Neuronal stem cell (in vitro differentiated cells): ENCODE data around the gene SORCS3.

ENCODE experiments used
- DNase-seq: peaks from one replicate; pipeline ENCODE4 v3.0.0-alpha.2; 2013; ENCODE audit warnings: low spot score
- H2AFZ ChIP-seq: one replicate; pipeline ENCODE4 v1.6.1; 2013; ENCODE audit warnings: mild to moderate bottlenecking, low read length, inconsistent platforms
- H2AK5ac ChIP-seq: 2 replicates; pipeline ENCODE4 v1.6.1; 2013; ENCODE audit warnings: low read depth, mild to moderate bottlenecking, inconsistent platforms, low read length, moderate library complexity, mixed read lengths
- H2BK120ac ChIP-seq: 2 replicates; pipeline ENCODE4 v1.6.1; 2013; ENCODE audit warnings: low read depth, mild to moderate bottlenecking, inconsistent platforms, low read length, moderate library complexity, mixed read lengths
- H2BK12ac ChIP-seq: one replicate; pipeline ENCODE4 v1.6.1; 2013; ENCODE audit warnings: low read length, inconsistent platforms
- H2BK15ac ChIP-seq: 2 replicates; pipeline ENCODE4 v1.6.1; 2013; ENCODE audit warnings: mild to moderate bottlenecking, low read length, inconsistent platforms, mixed read lengths
- H2BK5ac ChIP-seq: one replicate; pipeline ENCODE4 v1.6.1; 2013; ENCODE audit warnings: inconsistent platforms, mild to moderate bottlenecking, low read length, moderate library complexity
- H3K14ac ChIP-seq: one replicate; pipeline ENCODE4 v1.6.1; 2013; ENCODE audit warnings: low read length, inconsistent platforms
- H3K18ac ChIP-seq: 2 replicates; pipeline ENCODE4 v1.6.1; 2013; ENCODE audit warnings: low read length, inconsistent platforms
- H3K23ac ChIP-seq: 2 replicates; pipeline ENCODE4 v1.6.1; 2013; ENCODE audit warnings: low read depth, mild to moderate bottlenecking, mixed read lengths, low read length, inconsistent platforms; ENCODE audit not compliant: poor library complexity
- H3K27ac ChIP-seq: replicated peaks from 3 replicates; pipeline ENCODE4 v1.5.1; 2013; ENCODE audit warnings: low read length, inconsistent platforms
- H3K27me3 ChIP-seq, 3 experiments: 2 replicates each; pipeline ENCODE4 v1.6.1; 2013; ENCODE audit warnings: low read length in 3 of 3, mild to moderate bottlenecking in 2 of 3, inconsistent platforms in 1 of 3, low read depth in 1 of 3, mixed read lengths in 1 of 3, moderate library complexity in 1 of 3; ENCODE audit not compliant: control insufficient read depth in 3 of 3, insufficient read depth in 3 of 3
- H3K36me3 ChIP-seq, 2 donors: replicated peaks in 1 of 2; 2 replicates each; pipeline ENCODE4 v1.6.1; 2013; ENCODE audit warnings: low read length in 2 of 2; ENCODE audit not compliant: control insufficient read depth in 2 of 2, insufficient read depth in 2 of 2
- H3K4ac ChIP-seq: 2 replicates; pipeline ENCODE4 v1.6.1; 2013; ENCODE audit warnings: inconsistent platforms, mild to moderate bottlenecking, low read length, moderate library complexity
- H3K4me1 ChIP-seq, 2 donors: 1 replicate in 1 of 2; 2 replicates in 1 of 2; pipeline ENCODE4 v1.6.1; 2013; ENCODE audit warnings: low read length in 2 of 2, low read depth in 1 of 2; ENCODE audit not compliant: control insufficient read depth in 2 of 2, insufficient read depth in 1 of 2
- H3K4me2 ChIP-seq: one replicate; pipeline ENCODE4 v1.6.1; 2013; ENCODE audit warnings: mild to moderate bottlenecking, low read length, inconsistent platforms; ENCODE audit not compliant: insufficient read depth, poor library complexity, severe bottlenecking
- H3K4me3 ChIP-seq, 2 donors: 2 replicates each; pipeline ENCODE4 v1.5.1; 2013; ENCODE audit warnings: low read length in 2 of 2, mild to moderate bottlenecking in 2 of 2, inconsistent platforms in 1 of 2, moderate library complexity in 1 of 2
- H3K79me1 ChIP-seq: one replicate; pipeline ENCODE4 v1.6.1; 2013; ENCODE audit warnings: low read depth, mild to moderate bottlenecking, inconsistent platforms, low read length, moderate library complexity
- H3K9ac ChIP-seq: one replicate; pipeline ENCODE4 v1.6.1; 2013; ENCODE audit warnings: mild to moderate bottlenecking, low read depth, low read length, inconsistent platforms; ENCODE audit not compliant: poor library complexity
- H3K9me3 ChIP-seq, 2 donors: replicated peaks in 1 of 2; 2 replicates each; pipeline versions ENCODE3 to v1.6.1; 2013; ENCODE audit warnings: low read length in 2 of 2, mild to moderate bottlenecking in 2 of 2, inconsistent platforms in 1 of 2, low read depth in 1 of 2, mixed read lengths in 1 of 2, moderate library complexity in 1 of 2; ENCODE audit not compliant: control insufficient read depth in 2 of 2, insufficient read depth in 1 of 2
- H4K8ac ChIP-seq: one replicate; pipeline ENCODE4 v1.6.1; 2013; ENCODE audit warnings: low read depth, mild to moderate bottlenecking, inconsistent platforms, low read length, moderate library complexity
- H4K91ac ChIP-seq: one replicate; pipeline ENCODE4 v1.6.1; 2013; ENCODE audit warnings: low read length, low read depth, mild to moderate bottlenecking, inconsistent platforms; ENCODE audit not compliant: poor library complexity
- WGBS, 2 donors: extraction: QIAGEN DNeasy Blood & Tissue Kit; methylation state at CpG; one replicate each; pipeline ENCODE4 v1.1.7; 2013; ENCODE audit warnings: missing lambda C conversion rate in 2 of 2, mixed read lengths in 1 of 2; ENCODE audit not compliant: insufficient read length in 2 of 2, insufficient replicate concordance in 1 of 2; ENCODE audit errors: extremely low coverage in 2 of 2; 5-methylcytosine and 5-hydroxymethylcytosine counted together

The SORCS3 gene

GRCh38 chr10:104989880-104990279 is 348.8 kb downstream of the SORCS3 start:
- no peak for DNase-seq
- Histone ChIP-seq H2AFZ (no peak overlapping the region), H3K18ac (no peak overlapping the region), H2BK12ac (no peak overlapping the region), H3K27ac (no peak overlapping the region), H2BK120ac (no peak overlapping the region), H3K79me1 (no peaks in the 10 kb centered on the region), H3K4me3 (no peak overlapping the region), H3K9me3 (no peaks in the 10 kb centered on the region), H3K27me3 (no peaks in the 10 kb centered on the region), H3K14ac (no peak overlapping the region), H3K23ac (no peak overlapping the region), H3K4me2 (no peak overlapping the region), H4K8ac (no peak overlapping the region), H4K91ac (no peak overlapping the region), H2BK5ac (no peak overlapping the region), H2AK5ac (no peak overlapping the region), H3K4ac (no peak overlapping the region), H3K4me1 (no peaks in the 10 kb centered on the region), H3K36me3 (no peaks in the 10 kb centered on the region), H3K9ac (no peak overlapping the region), H2BK15ac (no peak overlapping the region)

DNA sequence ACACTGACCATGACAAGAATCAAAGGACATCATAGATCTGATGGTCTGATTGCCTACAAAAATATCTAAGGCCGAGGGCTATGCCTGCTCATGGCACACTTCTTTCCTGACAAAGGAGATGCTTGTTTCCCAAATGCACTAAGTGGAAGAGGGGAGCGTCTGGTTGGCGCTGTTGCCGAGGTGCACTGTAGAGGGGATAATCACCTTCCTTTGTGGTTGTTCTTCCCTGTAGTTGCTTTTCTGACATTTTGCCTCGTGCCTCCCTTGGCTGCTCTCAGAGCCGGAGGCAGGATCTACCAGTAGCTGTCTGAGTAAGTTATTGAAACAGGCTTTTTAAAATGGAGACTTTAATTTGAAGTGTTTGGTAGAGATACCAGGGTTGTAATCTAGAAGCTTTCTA is 352.0 kb downstream of the SORCS3 start:
- no peak overlapping the region for H2AFZ ChIP-seq
- H3K14ac ChIP-seq, result no peak overlapping the region
- no peak overlapping the region for H3K4me2 ChIP-seq
- H3K9ac ChIP-seq, result no peak overlapping the region
- H3K18ac ChIP-seq, result no peak overlapping the region
- no peak overlapping the region for H2BK5ac ChIP-seq
- no peak overlapping the region for H3K27ac ChIP-seq
- no peaks in the 10 kb centered on the region for H3K4me1 ChIP-seq
- no peak overlapping the region for H2BK120ac ChIP-seq
- H2BK15ac ChIP-seq, result no peak overlapping the region
- H3K79me1 ChIP-seq, result no peaks in the 10 kb centered on the region
- H4K8ac ChIP-seq, result no peak overlapping the region
- H3K23ac ChIP-seq, result no peak overlapping the region
- no peak overlapping the region for H3K4ac ChIP-seq
- H2BK12ac ChIP-seq, result no peak overlapping the region
- no peak overlapping the region for H4K91ac ChIP-seq
- H3K4me3 ChIP-seq, result no peak overlapping the region
- H3K36me3 ChIP-seq, result no peaks in the 10 kb centered on the region
- no peaks in the 10 kb centered on the region for H3K27me3 ChIP-seq
- WGBS, 2 donors, result no CpG with 5 or more reads among the region's 6 CpGs
- DNase-seq, result no peak
- no peaks in the 10 kb centered on the region for H3K9me3 ChIP-seq
- H2AK5ac ChIP-seq, result no peak overlapping the region

GRCh38 chr10:105001269-105001668 is 360.2 kb downstream of the SORCS3 start:
- H3K79me1 ChIP-seq, result no peaks in the 10 kb centered on the region
- no peak overlapping the region for H2AFZ ChIP-seq
- no peaks in the 10 kb centered on the region for H3K27me3 ChIP-seq
- no peak overlapping the region for H3K4ac ChIP-seq
- no CpG with 5 or more reads among the region's 2 CpGs for WGBS, 2 donors
- H4K8ac ChIP-seq, result no peak overlapping the region
- no peak overlapping the region for H2BK5ac ChIP-seq
- no peak overlapping the region for H3K9ac ChIP-seq
- no peak overlapping the region for H3K14ac ChIP-seq
- H2BK12ac ChIP-seq, result no peak overlapping the region
- no peak overlapping the region for H3K4me3 ChIP-seq
- H2BK120ac ChIP-seq, result no peak overlapping the region
- DNase-seq, result no peak
- H2AK5ac ChIP-seq, result no peak overlapping the region
- no peak overlapping the region for H3K23ac ChIP-seq
- H3K4me2 ChIP-seq, result no peak overlapping the region
- H3K9me3 ChIP-seq, result no peaks in the 10 kb centered on the region
- no peaks in the 10 kb centered on the region for H3K36me3 ChIP-seq
- H3K27ac ChIP-seq, result no peak overlapping the region
- no peak overlapping the region for H4K91ac ChIP-seq
- H3K18ac ChIP-seq, result no peak overlapping the region
- no peaks in the 10 kb centered on the region for H3K4me1 ChIP-seq
- H2BK15ac ChIP-seq, result no peak overlapping the region

- Histone ChIP-seq H4K8ac (no peak overlapping the region), H3K27ac (no peak overlapping the region), H2AK5ac (no peak overlapping the region), H3K18ac (no peak overlapping the region), H3K4me2 (no peak overlapping the region), H3K4me1 (no peaks in the 10 kb centered on the region), H3K9me3 (no peaks in the 10 kb centered on the region), H3K4ac (no peak overlapping the region), H3K4me3 (no peak overlapping the region), H3K79me1 (no peaks in the 10 kb centered on the region), H2BK12ac (no peak overlapping the region), H3K27me3 (no peaks in the 10 kb centered on the region), H2BK120ac (no peak overlapping the region), H3K36me3 (no peaks in the 10 kb centered on the region), H3K9ac (no peak overlapping the region), H2BK15ac (no peak overlapping the region), H2AFZ (no peak overlapping the region), H3K14ac (no peak overlapping the region), H3K23ac (no peak overlapping the region), H2BK5ac (no peak overlapping the region), H4K91ac (no peak overlapping the region)
- no CpG with 5 or more reads among the region's 2 CpGs for WGBS, 2 donors
- DNase-seq, result no peak
Measured at GRCh38 chr10:105010411-105011121, 369.5 kb downstream of the SORCS3 start.
